ENCODE measurements around the gene FBXW11. TPM values are rescaled to one million over a fixed set of nuclear protein-coding genes. Genes with fewer than 3 reads are reported as not detected.
"Not testable (repeated sequence)": the region's sequence is repeated elsewhere in the genome, so short reads cannot be mapped to it uniquely, and the experiment has no call there.

Gene FBXW11
- total RNA-seq, 1 donor from 2014 or later = 53.3 TPM

- no peaks in the 10 kb centered on the region for H3K9me3 Mint-ChIP-seq
- H3K27me3 Mint-ChIP-seq = no peaks in the 10 kb centered on the region
- DNase-seq = no peak
- H3K36me3 Mint-ChIP-seq (ENCODE audit: low read depth) = peaks cover 32% of the 10 kb centered on the region
- peaks cover 16% of the 10 kb centered on the region for H3K4me1 Mint-ChIP-seq
- H3K4me3 Mint-ChIP-seq = no peak overlapping the region
- H3K27ac Mint-ChIP-seq = no peak overlapping the region
- intact Hi-C loops (cut with micrococcal nuclease) = no loop called here
Observed at GRCh38 chr5:171898879-171899278, 107.6 kb downstream of the FBXW11 start.

DNA sequence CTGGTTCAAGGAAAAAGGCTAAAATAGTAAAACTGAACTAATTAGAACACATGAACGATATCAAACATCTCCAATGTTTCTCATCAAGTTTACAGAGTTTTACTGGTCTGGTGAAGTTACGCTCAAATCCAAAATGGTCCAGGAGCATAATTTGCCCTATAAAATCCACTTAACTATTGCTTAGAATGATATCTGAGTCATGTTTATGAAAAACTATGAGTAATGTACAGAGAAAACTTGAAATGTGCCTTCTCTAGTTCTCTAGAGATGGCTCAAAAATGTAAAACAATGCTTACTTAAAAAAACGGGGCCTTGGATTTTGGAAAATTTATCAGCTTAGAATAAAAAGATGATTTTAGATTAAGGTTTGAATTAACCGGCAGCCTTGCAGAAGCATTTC lies 108.1 kb downstream of the FBXW11 start:
- no peaks in the 10 kb centered on the region for H3K9me3 Mint-ChIP-seq

GRCh38 chr5:171897231-171897630 lies 109.2 kb downstream of the FBXW11 start:
- H3K4me1 Mint-ChIP-seq = peaks cover 16% of the 10 kb centered on the region
- H3K27ac Mint-ChIP-seq = no peak overlapping the region
- peaks cover 31% of the 10 kb centered on the region for H3K36me3 Mint-ChIP-seq (ENCODE audit: low read depth)
- no peak for DNase-seq
- no peaks in the 10 kb centered on the region for H3K27me3 Mint-ChIP-seq
- H3K9me3 Mint-ChIP-seq = no peaks in the 10 kb centered on the region
- H3K4me3 Mint-ChIP-seq = no peak overlapping the region
- intact Hi-C loops (cut with micrococcal nuclease) = loop anchor here (1.0 kb wide), 1 partner anchor 9 kb away; no protein-coding TSS in a partner anchor

More for the DNA sequence above, 108.1 kb downstream of the FBXW11 start:
- no peak for DNase-seq
- peaks cover 32% of the 10 kb centered on the region for H3K36me3 Mint-ChIP-seq (ENCODE audit: low read depth)
- no peaks in the 10 kb centered on the region for H3K27me3 Mint-ChIP-seq
- H3K27ac Mint-ChIP-seq = no peak overlapping the region
- no peak overlapping the region for H3K4me3 Mint-ChIP-seq
- peaks cover 16% of the 10 kb centered on the region for H3K4me1 Mint-ChIP-seq
- intact Hi-C loops (cut with micrococcal nuclease) = no loop called here

DNA sequence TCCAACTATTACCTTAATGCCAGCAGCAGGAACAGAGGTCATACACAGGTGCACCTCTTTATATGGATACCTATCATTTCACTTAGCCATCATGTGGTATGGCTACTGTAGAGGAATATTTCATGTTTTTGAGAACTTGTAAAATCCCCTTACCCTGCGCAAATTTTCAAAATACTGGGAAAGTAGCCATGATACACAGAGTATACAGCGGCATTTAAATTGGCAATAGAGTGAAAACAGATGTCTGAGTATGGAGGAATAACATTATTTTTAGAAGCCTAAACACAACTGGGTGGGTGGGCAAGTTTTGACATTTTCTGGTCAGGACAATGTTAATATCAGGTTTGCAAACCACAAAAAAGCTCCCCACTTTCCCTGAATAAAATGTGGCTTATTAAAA lies 111.4 kb downstream of the FBXW11 start:
- intact Hi-C loops (cut with micrococcal nuclease) = no loop called here
- Mint-ChIP-seq H3K27ac (no peak overlapping the region), H3K27me3 (no peaks in the 10 kb centered on the region), H3K4me3 (no peak overlapping the region), H3K9me3 (no peaks in the 10 kb centered on the region), H3K36me3 (ENCODE audit: low read depth) (peaks cover 34% of the 10 kb centered on the region), H3K4me1 (peaks cover 13% of the 10 kb centered on the region)
- DNase-seq = no peak

GRCh38 chr5:171893290-171893886 lies 113.0 kb downstream of the FBXW11 start:
- Mint-ChIP-seq H3K36me3 (ENCODE audit: low read depth) (peaks cover 32% of the 10 kb centered on the region), H3K4me3 (no peak overlapping the region), H3K9me3 (no peaks in the 10 kb centered on the region), H3K27ac (no peak overlapping the region), H3K27me3 (no peaks in the 10 kb centered on the region), H3K4me1 (peaks cover 10% of the 10 kb centered on the region)
- no peak for DNase-seq
- intact Hi-C loops (cut with micrococcal nuclease) = no loop called here

DNA sequence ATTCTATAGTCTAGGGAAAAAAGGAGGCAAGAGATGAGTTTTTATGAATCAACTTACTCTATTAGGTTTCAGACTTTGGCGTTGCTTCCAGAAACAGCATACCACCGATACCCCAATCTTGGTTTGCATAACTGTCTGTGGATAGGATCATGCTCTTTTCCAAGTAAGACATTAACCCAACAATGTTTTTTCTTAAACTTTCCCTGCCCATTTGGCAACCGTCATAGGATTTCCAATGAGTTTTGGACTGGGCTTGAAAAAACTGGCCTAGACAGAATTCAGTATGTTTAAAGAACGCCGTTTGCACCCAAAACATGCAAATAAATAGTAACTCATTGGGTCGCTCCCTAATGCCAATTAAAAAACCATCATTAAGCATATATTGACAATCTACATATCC lies 114.8 kb downstream of the FBXW11 start:
- intact Hi-C loops (cut with micrococcal nuclease) = no loop called here
- Mint-ChIP-seq H3K27me3 (no peaks in the 10 kb centered on the region), H3K4me3 (no peak overlapping the region), H3K36me3 (ENCODE audit: low read depth) (peaks cover 34% of the 10 kb centered on the region), H3K4me1 (peaks cover 7% of the 10 kb centered on the region), H3K9me3 (no peaks in the 10 kb centered on the region), H3K27ac (no peak overlapping the region)
- no peak for DNase-seq

- no peaks in the 10 kb centered on the region for H3K27me3 Mint-ChIP-seq
- H3K4me3 Mint-ChIP-seq = no peak overlapping the region
- H3K4me1 Mint-ChIP-seq = peaks cover 4% of the 10 kb centered on the region
- no peak for DNase-seq
- no peak overlapping the region for H3K27ac Mint-ChIP-seq
- H3K36me3 Mint-ChIP-seq (ENCODE audit: low read depth) = peaks cover 30% of the 10 kb centered on the region
- intact Hi-C loops (cut with micrococcal nuclease) = no loop called here
- H3K9me3 Mint-ChIP-seq = no peaks in the 10 kb centered on the region
Observed at GRCh38 chr5:171891150-171891549, 115.3 kb downstream of the FBXW11 start.

- Mint-ChIP-seq H3K36me3 (ENCODE audit: low read depth) (peaks cover 43% of the 10 kb centered on the region), H3K9me3 (no peaks in the 10 kb centered on the region), H3K4me1 (peaks cover 6% of the 10 kb centered on the region), H3K4me3 (no peak overlapping the region), H3K27me3 (no peaks in the 10 kb centered on the region), H3K27ac (no peak overlapping the region)
- no peak for DNase-seq
- intact Hi-C loops (cut with micrococcal nuclease) = no loop called here
Observed at GRCh38 chr5:171888051-171888481, 118.4 kb downstream of the FBXW11 start.

DNA sequence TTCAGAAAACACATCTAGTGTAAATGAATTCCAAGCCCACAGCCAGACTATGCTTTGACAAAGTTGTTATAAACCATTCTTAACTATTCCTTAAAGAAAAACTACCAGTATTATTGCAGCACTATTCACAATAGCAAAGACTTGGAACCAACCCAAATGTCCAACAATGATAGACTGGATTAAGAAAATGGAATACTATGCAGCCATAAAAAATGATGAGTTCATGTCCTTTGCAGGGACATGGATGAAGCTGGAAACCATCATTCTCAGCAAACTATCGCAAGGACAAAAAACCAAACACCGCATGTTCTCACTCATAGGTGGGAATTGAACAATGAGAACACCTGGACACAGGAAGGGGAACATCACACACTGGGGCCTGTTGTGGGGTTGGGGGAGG lies 120.4 kb downstream of the FBXW11 start:
- DNase-seq; H3K9me3 Mint-ChIP-seq; H3K27ac Mint-ChIP-seq; intact Hi-C loops (cut with micrococcal nuclease); H3K27me3 Mint-ChIP-seq; H3K4me3 Mint-ChIP-seq: not testable (repeated sequence)
- Mint-ChIP-seq H3K4me1 (peaks cover 19% of the 10 kb centered on the region), H3K36me3 (ENCODE audit: low read depth) (peaks cover 49% of the 10 kb centered on the region)

GRCh38 chr5:171882118-171882517 lies 124.3 kb downstream of the FBXW11 start:
- Mint-ChIP-seq H3K9me3 (no peaks in the 10 kb centered on the region), H3K4me3 (no peak overlapping the region), H3K27me3 (no peaks in the 10 kb centered on the region), H3K36me3 (ENCODE audit: low read depth) (peaks cover 44% of the 10 kb centered on the region), H3K27ac (no peak overlapping the region), H3K4me1 (peaks cover 17% of the 10 kb centered on the region)
- no peak for DNase-seq
- intact Hi-C loops (cut with micrococcal nuclease) = loop anchor here (1.0 kb wide), 1 partner anchor 25 kb away; no protein-coding TSS in a partner anchor

- no peaks in the 10 kb centered on the region for H3K27me3 Mint-ChIP-seq
- no peak for DNase-seq
- intact Hi-C loops (cut with micrococcal nuclease) = no loop called here
- H3K36me3 Mint-ChIP-seq (ENCODE audit: low read depth) = peaks cover 48% of the 10 kb centered on the region
- H3K4me1 Mint-ChIP-seq = no peaks in the 10 kb centered on the region
- no peak overlapping the region for H3K4me3 Mint-ChIP-seq
- no peak overlapping the region for H3K27ac Mint-ChIP-seq
- no peaks in the 10 kb centered on the region for H3K9me3 Mint-ChIP-seq
Observed at GRCh38 chr5:171874234-171874633, 132.2 kb downstream of the FBXW11 start.

DNA sequence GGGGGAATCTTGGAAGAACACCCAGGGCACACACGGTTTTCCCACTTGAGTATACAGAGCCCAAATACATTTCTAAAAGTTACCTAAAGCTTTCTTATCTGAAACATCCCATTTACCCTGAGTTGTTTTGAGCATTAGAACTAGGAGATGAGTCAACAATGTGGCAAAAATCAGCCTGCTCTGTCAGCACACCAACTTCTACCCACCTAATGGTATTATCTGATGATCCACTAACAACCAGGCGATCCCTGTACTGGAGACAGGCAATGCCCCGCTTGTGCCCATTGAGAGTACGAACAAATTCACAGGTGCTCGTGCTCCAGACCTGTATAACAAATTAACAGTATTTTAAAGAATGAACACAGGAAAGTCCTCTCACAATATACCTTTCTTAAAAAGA lies 133.8 kb downstream of the FBXW11 start:
- no peaks in the 10 kb centered on the region for H3K4me1 Mint-ChIP-seq
- no peak overlapping the region for H3K27ac Mint-ChIP-seq
- intact Hi-C loops (cut with micrococcal nuclease) = no loop called here
- no peaks in the 10 kb centered on the region for H3K27me3 Mint-ChIP-seq
- peaks cover 54% of the 10 kb centered on the region for H3K36me3 Mint-ChIP-seq (ENCODE audit: low read depth)
- DNase-seq = no peak
- H3K4me3 Mint-ChIP-seq = no peak overlapping the region
- no peaks in the 10 kb centered on the region for H3K9me3 Mint-ChIP-seq

DNA sequence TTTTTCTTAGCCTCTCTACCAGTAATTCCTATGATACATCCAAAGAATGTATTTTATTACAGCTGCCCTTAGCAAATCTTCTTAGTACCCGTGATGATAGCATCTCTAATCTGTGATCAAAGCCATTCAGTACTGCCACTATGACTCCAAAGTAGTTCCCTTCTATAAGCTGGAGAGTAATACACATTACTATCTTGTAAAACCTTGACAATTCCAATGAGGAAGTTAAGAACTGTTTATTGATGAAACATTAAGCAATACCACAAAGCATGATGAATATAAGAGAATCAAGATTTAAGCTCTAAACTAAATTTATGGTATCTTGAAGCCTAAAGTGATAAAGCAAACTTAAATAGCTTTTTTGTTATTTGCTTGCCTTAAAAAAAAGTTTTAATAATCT lies 134.7 kb downstream of the FBXW11 start:
- peaks cover 55% of the 10 kb centered on the region for H3K36me3 Mint-ChIP-seq (ENCODE audit: low read depth)
- intact Hi-C loops (cut with micrococcal nuclease) = no loop called here
- H3K9me3 Mint-ChIP-seq = no peaks in the 10 kb centered on the region
- H3K4me3 Mint-ChIP-seq = no peak overlapping the region
- H3K27ac Mint-ChIP-seq = no peak overlapping the region
- DNase-seq = no peak
- no peaks in the 10 kb centered on the region for H3K27me3 Mint-ChIP-seq
- peaks cover 2% of the 10 kb centered on the region for H3K4me1 Mint-ChIP-seq

DNA sequence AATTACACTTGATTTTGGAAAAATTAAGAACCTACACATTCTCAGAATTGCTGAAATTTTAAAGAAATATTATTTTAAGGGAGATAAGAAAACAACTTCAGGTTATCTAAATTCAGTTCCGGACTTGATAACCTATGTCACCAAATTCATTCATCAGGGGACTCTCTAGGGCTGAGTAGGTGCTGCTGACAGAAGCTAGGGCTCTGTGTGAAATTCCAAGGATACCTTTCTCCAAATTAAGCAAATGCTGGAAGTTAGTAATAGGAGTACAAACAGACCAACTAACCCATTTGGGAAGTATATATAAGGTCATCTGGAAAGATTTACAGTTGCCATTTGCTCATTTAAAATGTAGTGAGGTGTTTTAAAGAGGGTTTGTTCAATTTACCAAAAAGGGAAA lies 136.5 kb downstream of the FBXW11 start:
- Mint-ChIP-seq H3K27ac (no peak overlapping the region), H3K9me3 (no peaks in the 10 kb centered on the region), H3K36me3 (ENCODE audit: low read depth) (peaks cover 44% of the 10 kb centered on the region), H3K4me3 (no peak overlapping the region), H3K27me3 (no peaks in the 10 kb centered on the region), H3K4me1 (peaks cover 2% of the 10 kb centered on the region)
- DNase-seq = no peak
- intact Hi-C loops (cut with micrococcal nuclease) = no loop called here

DNA sequence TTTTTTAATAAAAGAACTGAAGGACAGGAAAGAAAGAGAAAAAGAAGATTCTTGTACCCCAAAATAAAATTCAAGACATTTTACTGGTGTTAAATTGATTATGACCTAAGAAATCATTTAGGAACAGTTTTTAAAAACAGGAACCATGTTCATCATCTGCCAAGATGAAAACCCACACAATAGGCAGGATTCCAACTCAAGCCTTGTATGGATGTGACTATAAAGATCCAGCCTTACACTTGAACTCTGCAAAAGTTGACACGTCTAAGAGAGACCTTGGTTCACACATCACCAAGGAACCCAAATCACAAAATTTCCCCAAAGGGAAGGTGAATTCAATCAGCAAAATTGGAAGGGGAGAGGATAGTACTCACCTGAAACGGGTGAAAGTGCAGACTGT lies 138.2 kb downstream of the FBXW11 start:
- intact Hi-C loops (cut with micrococcal nuclease) = no loop called here
- H3K4me3 Mint-ChIP-seq = no peak overlapping the region
- H3K4me1 Mint-ChIP-seq = peaks cover 2% of the 10 kb centered on the region
- no peak overlapping the region for H3K27ac Mint-ChIP-seq
- H3K36me3 Mint-ChIP-seq (ENCODE audit: low read depth) = peaks cover 50% of the 10 kb centered on the region
- H3K27me3 Mint-ChIP-seq = no peaks in the 10 kb centered on the region
- H3K9me3 Mint-ChIP-seq = no peaks in the 10 kb centered on the region
- DNase-seq = no peak
